Thyroid gland (tissue), 4 donors: ENCODE results near the gene ZSWIM7.

Experiments used
- POLR2A ChIP-seq, 2 donors: fragments of 450-650 bp; IDR thresholded peaks; one replicate each; pipeline ENCODE4 v1.6.1; 2017; ENCODE audit warnings: antibody characterized with exemption in 2 of 2, mild to moderate bottlenecking in 2 of 2, moderate library complexity in 1 of 2
- TF ChIP-seq, protein P1 (sequence below), 6 experiments: fragments of 200-600 bp in 3 of 6; fragments of 450-650 bp in 3 of 6; sonication (generic) in 3 of 6; IDR thresholded peaks; one replicate each; pipeline ENCODE4 v1.5.1; 2016 to 2019; ENCODE audit warnings: antibody characterized with exemption in 6 of 6, mild to moderate bottlenecking in 2 of 6, inconsistent platforms in 1 of 6, moderate library complexity in 1 of 6

- TF ChIP-seq, protein P1, sequence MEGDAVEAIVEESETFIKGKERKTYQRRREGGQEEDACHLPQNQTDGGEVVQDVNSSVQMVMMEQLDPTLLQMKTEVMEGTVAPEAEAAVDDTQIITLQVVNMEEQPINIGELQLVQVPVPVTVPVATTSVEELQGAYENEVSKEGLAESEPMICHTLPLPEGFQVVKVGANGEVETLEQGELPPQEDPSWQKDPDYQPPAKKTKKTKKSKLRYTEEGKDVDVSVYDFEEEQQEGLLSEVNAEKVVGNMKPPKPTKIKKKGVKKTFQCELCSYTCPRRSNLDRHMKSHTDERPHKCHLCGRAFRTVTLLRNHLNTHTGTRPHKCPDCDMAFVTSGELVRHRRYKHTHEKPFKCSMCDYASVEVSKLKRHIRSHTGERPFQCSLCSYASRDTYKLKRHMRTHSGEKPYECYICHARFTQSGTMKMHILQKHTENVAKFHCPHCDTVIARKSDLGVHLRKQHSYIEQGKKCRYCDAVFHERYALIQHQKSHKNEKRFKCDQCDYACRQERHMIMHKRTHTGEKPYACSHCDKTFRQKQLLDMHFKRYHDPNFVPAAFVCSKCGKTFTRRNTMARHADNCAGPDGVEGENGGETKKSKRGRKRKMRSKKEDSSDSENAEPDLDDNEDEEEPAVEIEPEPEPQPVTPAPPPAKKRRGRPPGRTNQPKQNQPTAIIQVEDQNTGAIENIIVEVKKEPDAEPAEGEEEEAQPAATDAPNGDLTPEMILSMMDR (IDR thresholded peaks at IDR 0.05) = no peak
- TF ChIP-seq POLR2A (IDR thresholded peaks at IDR 0.05) = no peak
These were observed 25.7 kb downstream of the ZSWIM7 start for GRCh38 chr17:15973834-15974233.
